Transverse colon (tissue), 4 donors: ENCODE results near the gene PON3. TPM values are rescaled to one million over a fixed set of nuclear protein-coding genes. Genes with fewer than 3 reads are reported as not detected.

ENCODE experiments used
- DNase-seq: peaks from one replicate; pipeline ENCODE4 v3.0.0-alpha.2; 2019
- H3K27ac ChIP-seq, 4 donors: fragments of 200-600 bp; sonication (generic); 2 replicates each; pipeline ENCODE4 v1.5.1; 2016 to 2018; ENCODE audit warnings: inconsistent platforms in 4 of 4
- H3K27me3 ChIP-seq: fragments of 200-600 bp; sonication (generic); 2 replicates; pipeline ENCODE4 v1.5.1; 2017; ENCODE audit warnings: inconsistent platforms
- H3K36me3 ChIP-seq, 4 donors: fragments of 200-600 bp; sonication (generic); 2 replicates each; pipeline ENCODE4 v1.5.1; 2017 to 2019; ENCODE audit warnings: inconsistent platforms in 4 of 4
- H3K4me1 ChIP-seq, 4 donors: fragments of 200-600 bp; sonication (generic); 2 replicates each; pipeline ENCODE4 v1.5.1; 2017 to 2020; ENCODE audit warnings: inconsistent platforms in 4 of 4
- H3K4me3 ChIP-seq, 4 donors: fragments of 200-600 bp; sonication (generic); 1 replicate in 1 of 4; 2 replicates in 3 of 4; pipeline versions ENCODE4 v1.5.1 to v1.6.1; 2017 to 2019; ENCODE audit warnings: inconsistent platforms in 4 of 4
- H3K9me3 ChIP-seq, 2 donors: fragments of 200-600 bp; sonication (generic); 2 replicates each; pipeline ENCODE4 v1.5.1; 2017 to 2019; ENCODE audit warnings: inconsistent platforms in 2 of 2
- CTCF ChIP-seq, 5 experiments: fragments of 200-600 bp in 3 of 5; fragments of 450-650 bp in 2 of 5; sonication (generic) in 3 of 5; IDR thresholded peaks; 1 replicate in 2 of 5; 2 replicates in 3 of 5; pipeline ENCODE4 v1.5.1; 2016 to 2017; ENCODE audit warnings: antibody characterized with exemption in 5 of 5, inconsistent platforms in 3 of 5, mild to moderate bottlenecking in 2 of 5, moderate library complexity in 1 of 5
- EP300 ChIP-seq: sonication (generic); formaldehyde crosslinking; IDR thresholded peaks from one replicate; pipeline ENCODE4 v1.6.1; 2017; ENCODE audit warnings: antibody characterized with exemption, low read depth
- POLR2A ChIP-seq: fragments of 450-650 bp; IDR thresholded peaks from one replicate; pipeline ENCODE4 v1.6.1; 2016; ENCODE audit warnings: antibody characterized with exemption, mild to moderate bottlenecking, moderate library complexity
- POLR2AphosphoS5 ChIP-seq, 3 donors: sonication (generic); formaldehyde crosslinking; IDR thresholded peaks; one replicate each; pipeline ENCODE4 v1.6.1; 2016; ENCODE audit warnings: antibody characterized with exemption in 3 of 3
- WGBS, 2 donors: methylation state at CpG; one replicate each; pipeline ENCODE4 v1.1.5; 2018; ENCODE audit warnings: low coverage in 1 of 2; 5-methylcytosine and 5-hydroxymethylcytosine counted together
- in situ Hi-C, 4 donors: fragments of 200-750 bp; cut with MboI; loops; one replicate each; pipeline versions ENCODE4 v1.15.0 to v1.15.1; 2017; ENCODE audit warnings: low sequenced_read_pairs in 3 of 4, low pct_ligation_motif_present in 1 of 4, low pct_unique_long_range_greater_than_20kb in 1 of 4
- intact Hi-C: fragments of 100-400 bp; cut with DNase I; formaldehyde crosslinking; loops from one replicate; pipeline ENCODE4 v1.15.1; 2023; ENCODE audit warnings: low total_unique reads
- total RNA-seq, 4 donors: library from RNA; depleted of rRNA; stranded (reverse); fragments of >200 nt; gene quantifications; one replicate each; pipeline ENCODE4 v1.1.0, GENCODE V29; 2016

The PON3 gene
- total RNA-seq, 4 donors from 2014 or later = 0.60 to 4.2 (median 3.0) TPM; not detected in 1

- H3K27ac ChIP-seq = no peak overlapping the region
- intact Hi-C loops (no loop called here), in situ Hi-C loops (no loop called here)
- no peaks in the 10 kb centered on the region for H3K4me1 ChIP-seq
- H3K36me3 ChIP-seq = peaks cover 0 to 18% (median 6%) of the 10 kb centered on the region in 4 donors
- H3K4me3 ChIP-seq = no peak overlapping the region
- TF ChIP-seq POLR2AphosphoS5 (IDR thresholded peaks at IDR 0.05) (no peak), EP300 (no peak), CTCF (IDR thresholded peaks at IDR 0.05) (no peak), POLR2A (no peak)
- no peaks in the 10 kb centered on the region for H3K9me3 ChIP-seq
- 80 to 85% methylated on average over 2 to 3 of the region's 3 CpGs for WGBS, 2 donors
- no peaks in the 10 kb centered on the region for H3K27me3 ChIP-seq
- no peak for DNase-seq
These were observed 14.9 kb upstream of the PON3 start for GRCh38 chr7:95411036-95411435.

GRCh38 chr7:95407751-95408150 is 11.6 kb upstream of the PON3 start:
- Histone ChIP-seq H3K4me3 (no peak overlapping the region), H3K36me3 (peaks cover 0 to 16% (median 6%) of the 10 kb centered on the region in 4 donors), H3K27ac (no peak overlapping the region), H3K27me3 (no peaks in the 10 kb centered on the region), H3K9me3 (no peaks in the 10 kb centered on the region), H3K4me1 (no peaks in the 10 kb centered on the region)
- DNase-seq = no peak
- TF ChIP-seq EP300 (no peak), POLR2A (no peak), CTCF (IDR thresholded peaks at IDR 0.05) (no peak), POLR2AphosphoS5 (IDR thresholded peaks at IDR 0.05) (no peak)
- in situ Hi-C loops = no loop called here
- intact Hi-C loops = no loop called here
- WGBS, 2 donors = 40 to 63% methylated on average over 2 of the region's 2 CpGs

DNA sequence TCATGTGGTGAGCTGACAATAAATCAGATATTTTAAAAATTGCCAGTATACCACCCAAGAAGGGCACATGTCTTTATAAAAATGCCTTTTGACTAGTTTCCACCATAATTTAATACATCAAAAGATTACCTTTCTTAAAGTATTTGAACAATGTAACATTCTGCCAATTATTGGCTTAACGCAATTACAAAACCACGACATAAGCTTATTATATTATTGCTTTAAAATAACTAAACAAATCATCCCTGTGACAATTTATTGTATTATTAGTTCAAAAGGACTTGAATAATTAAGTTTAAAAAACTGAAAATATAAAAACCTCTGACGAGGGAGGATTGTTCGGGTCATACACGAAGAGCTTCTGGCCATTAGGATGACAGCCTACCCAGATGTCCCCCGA is 9.6 kb upstream of the PON3 start:
- DNase-seq = no peak

GRCh38 chr7:95405208-95405607 is 9.0 kb upstream of the PON3 start:
- no peak for DNase-seq
- in situ Hi-C loops (no loop called here), intact Hi-C loops (no loop called here)
- Histone ChIP-seq H3K27me3 (no peaks in the 10 kb centered on the region), H3K9me3 (no peaks in the 10 kb centered on the region), H3K4me1 (no peaks in the 10 kb centered on the region), H3K27ac (no peak overlapping the region), H3K4me3 (no peak overlapping the region), H3K36me3 (peaks cover 0 to 11% (median 4%) of the 10 kb centered on the region in 4 donors)
- TF ChIP-seq CTCF (IDR thresholded peaks at IDR 0.05) (no peak), POLR2A (no peak), POLR2AphosphoS5 (IDR thresholded peaks at IDR 0.05) (no peak), EP300 (no peak)
- 95 to 100% methylated on average over 2 to 3 of the region's 3 CpGs for WGBS, 2 donors

More for the DNA sequence above, 9.6 kb upstream of the PON3 start:
- no peaks in the 10 kb centered on the region for H3K27me3 ChIP-seq
- H3K27ac ChIP-seq = no peak overlapping the region
- TF ChIP-seq CTCF (IDR thresholded peaks at IDR 0.05) (no peak), POLR2AphosphoS5 (IDR thresholded peaks at IDR 0.05) (no peak), POLR2A (no peak)
- intact Hi-C loops (no loop called here), in situ Hi-C loops (no loop called here)
- H3K4me1 ChIP-seq = no peaks in the 10 kb centered on the region
- H3K9me3 ChIP-seq = no peaks in the 10 kb centered on the region
- H3K36me3 ChIP-seq = peaks cover 0 to 11% (median 4%) of the 10 kb centered on the region in 4 donors
- no peak overlapping the region for H3K4me3 ChIP-seq
- 95 to 99% methylated on average over 6 of the region's 6 CpGs for WGBS, 2 donors
